ENCODE data around the gene DRD4. TPM values are rescaled to one million over a fixed set of nuclear protein-coding genes. Genes with fewer than 3 reads are reported as not detected.

DRD4 gene
- total RNA-seq, 1 experiment from 2014 or later: 0.11 TPM

- peaks cover 19% of the 10 kb centered on the region for H3K4me1 ChIP-seq (ENCODE audit: insufficient read depth, low read length)
- H3K27me3 ChIP-seq (ENCODE audit: low read length): no peaks in the 10 kb centered on the region
- no peak for DNase-seq
- ATAC-seq: no peak
- H3K27ac ChIP-seq (ENCODE audit: low read length): no peak overlapping the region
- POLR2A ChIA-PET (ENCODE audit: unreplicated experiment): no interaction called here
- no peaks in the 10 kb centered on the region for H3F3A ChIP-seq (ENCODE audit: low read length, unreplicated experiment)
- BruUV-seq (replicated peaks): no TSS peak
- no peaks in the 10 kb centered on the region for H3K36me3 ChIP-seq (ENCODE audit: low read depth, low read length)
- no peak overlapping the region for H2AFZ ChIP-seq (ENCODE audit: low read length)
- TF ChIP-seq EZH2phosphoT487 (IDR thresholded peaks at IDR 0.05; ENCODE audit: borderline replicate concordance, low read length): no peak
- no peak for TF ChIP-seq CTCF (conservative IDR thresholded peaks at IDR 0.05; ENCODE audit: low read depth, low read length)
- TF ChIP-seq EZH2 (IDR thresholded peaks at IDR 0.05; ENCODE audit: low read length, unreplicated experiment): no peak
- H3K79me2 ChIP-seq (ENCODE audit: low read length): peaks cover 8% of the 10 kb centered on the region; the same call in 1 of the 2 replicates
- H3K9me2 ChIP-seq (replicated peaks; ENCODE audit: low read length): no peaks in the 10 kb centered on the region
- no peak overlapping the region for H3K9ac ChIP-seq (ENCODE audit: low read length)
- intact Hi-C loops (cut with micrococcal nuclease): loop anchor here (10.0 kb wide), 1 partner anchor 54 kb away; the partner anchor contains the start of genes LMNTD2 and RASSF7
- H4K20me1 ChIP-seq (ENCODE audit: low read length): peaks cover 4% of the 10 kb centered on the region; the same call in 1 of the 2 replicates
- H3K9me3 ChIP-seq (ENCODE audit: low read length): no peaks in the 10 kb centered on the region
- H3K4me2 ChIP-seq (ENCODE audit: low read length): no peak overlapping the region
- CTCF ChIA-PET: no interaction called here
- H3K4me3 ChIP-seq (ENCODE audit: low read length): no peak overlapping the region
Observed at GRCh38 chr11:618856-619627, 18.0 kb upstream of the DRD4 start.

- Histone ChIP-seq H3K9me3 (ENCODE audit: low read length) (no peaks in the 10 kb centered on the region), H3K79me2 (ENCODE audit: low read length) (peaks cover 7% of the 10 kb centered on the region; the same call in 1 of the 2 replicates), H2AFZ (ENCODE audit: low read length) (no peak overlapping the region), H3K27ac (ENCODE audit: low read length) (no peak overlapping the region), H3K27me3 (ENCODE audit: low read length) (no peaks in the 10 kb centered on the region), H3K36me3 (ENCODE audit: low read depth, low read length) (no peaks in the 10 kb centered on the region), H3K9me2 (replicated peaks; ENCODE audit: low read length) (no peaks in the 10 kb centered on the region), H3K9ac (ENCODE audit: low read length) (no peak overlapping the region), H3K4me3 (ENCODE audit: low read length) (no peak overlapping the region), H4K20me1 (ENCODE audit: low read length) (no peaks in the 10 kb centered on the region), H3F3A (ENCODE audit: low read length, unreplicated experiment) (no peaks in the 10 kb centered on the region), H3K4me2 (ENCODE audit: low read length) (no peak overlapping the region), H3K4me1 (ENCODE audit: insufficient read depth, low read length) (peaks cover 19% of the 10 kb centered on the region; the same call in 1 of the 2 replicates)
- POLR2A ChIA-PET (ENCODE audit: unreplicated experiment): no interaction called here
- CTCF ChIA-PET: no interaction called here
- intact Hi-C loops (cut with micrococcal nuclease): loop anchor here (10.0 kb wide), 1 partner anchor 55 kb away; the partner anchor contains the start of genes LMNTD2 and RASSF7
- no TSS peak for BruUV-seq (replicated peaks)
- ATAC-seq (no peak), DNase-seq (no peak)
- no peak for TF ChIP-seq EZH2phosphoT487 (IDR thresholded peaks at IDR 0.05; ENCODE audit: borderline replicate concordance, low read length)
- TF ChIP-seq CTCF (conservative IDR thresholded peaks at IDR 0.05; ENCODE audit: low read depth, low read length): no peak
- no peak for TF ChIP-seq EZH2 (IDR thresholded peaks at IDR 0.05; ENCODE audit: low read length, unreplicated experiment)
Observed at GRCh38 chr11:619628-620050, 17.4 kb upstream of the DRD4 start.

GRCh38 chr11:620201-620600 is 16.9 kb upstream of the DRD4 start:
- H3K9me3 ChIP-seq (ENCODE audit: low read length): no peaks in the 10 kb centered on the region
- CTCF ChIA-PET: no interaction called here
- H3K79me2 ChIP-seq (ENCODE audit: low read length): peaks cover 1% of the 10 kb centered on the region; the same call in 1 of the 2 replicates
- peaks cover 13% of the 10 kb centered on the region; the same call in 1 of the 2 replicates for H3K4me1 ChIP-seq (ENCODE audit: insufficient read depth, low read length)
- H3K4me3 ChIP-seq (ENCODE audit: low read length): no peak overlapping the region
- H3F3A ChIP-seq (ENCODE audit: low read length, unreplicated experiment): no peaks in the 10 kb centered on the region
- H3K27me3 ChIP-seq (ENCODE audit: low read length): no peaks in the 10 kb centered on the region
- H3K27ac ChIP-seq (ENCODE audit: low read length): no peak overlapping the region
- DNase-seq (no peak), ATAC-seq (no peak)
- no peaks in the 10 kb centered on the region for H3K9me2 ChIP-seq (replicated peaks; ENCODE audit: low read length)
- POLR2A ChIA-PET (ENCODE audit: unreplicated experiment): no interaction called here
- no TSS peak for BruUV-seq (replicated peaks)
- intact Hi-C loops (cut with micrococcal nuclease): no loop called here
- H4K20me1 ChIP-seq (ENCODE audit: low read length): no peaks in the 10 kb centered on the region
- H3K36me3 ChIP-seq (ENCODE audit: low read depth, low read length): no peaks in the 10 kb centered on the region
- no peak overlapping the region for H3K4me2 ChIP-seq (ENCODE audit: low read length)
- TF ChIP-seq EZH2phosphoT487 (IDR thresholded peaks at IDR 0.05; ENCODE audit: borderline replicate concordance, low read length) (no peak), CTCF (conservative IDR thresholded peaks at IDR 0.05; ENCODE audit: low read depth, low read length) (no peak), EZH2 (IDR thresholded peaks at IDR 0.05; ENCODE audit: low read length, unreplicated experiment) (no peak)
- no peak overlapping the region for H2AFZ ChIP-seq (ENCODE audit: low read length)
- H3K9ac ChIP-seq (ENCODE audit: low read length): no peak overlapping the region
